ENCODE results near the gene EPAS1.

DNA sequence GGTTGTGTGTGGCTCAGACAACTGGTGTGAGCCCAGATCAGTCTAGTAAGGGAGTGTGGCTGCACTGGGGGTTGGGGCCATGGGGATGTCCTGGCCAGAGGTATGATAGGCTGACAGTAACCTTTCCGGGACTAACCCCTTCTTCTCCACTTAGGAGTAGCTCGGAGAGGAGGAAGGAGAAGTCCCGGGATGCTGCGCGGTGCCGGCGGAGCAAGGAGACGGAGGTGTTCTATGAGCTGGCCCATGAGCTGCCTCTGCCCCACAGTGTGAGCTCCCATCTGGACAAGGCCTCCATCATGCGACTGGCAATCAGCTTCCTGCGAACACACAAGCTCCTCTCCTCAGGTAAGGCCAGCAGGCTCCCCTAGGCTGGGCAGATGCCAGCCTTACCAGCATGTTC is 49.5 kb downstream of the EPAS1 start:
- TF ChIP-seq, protein P1, sequence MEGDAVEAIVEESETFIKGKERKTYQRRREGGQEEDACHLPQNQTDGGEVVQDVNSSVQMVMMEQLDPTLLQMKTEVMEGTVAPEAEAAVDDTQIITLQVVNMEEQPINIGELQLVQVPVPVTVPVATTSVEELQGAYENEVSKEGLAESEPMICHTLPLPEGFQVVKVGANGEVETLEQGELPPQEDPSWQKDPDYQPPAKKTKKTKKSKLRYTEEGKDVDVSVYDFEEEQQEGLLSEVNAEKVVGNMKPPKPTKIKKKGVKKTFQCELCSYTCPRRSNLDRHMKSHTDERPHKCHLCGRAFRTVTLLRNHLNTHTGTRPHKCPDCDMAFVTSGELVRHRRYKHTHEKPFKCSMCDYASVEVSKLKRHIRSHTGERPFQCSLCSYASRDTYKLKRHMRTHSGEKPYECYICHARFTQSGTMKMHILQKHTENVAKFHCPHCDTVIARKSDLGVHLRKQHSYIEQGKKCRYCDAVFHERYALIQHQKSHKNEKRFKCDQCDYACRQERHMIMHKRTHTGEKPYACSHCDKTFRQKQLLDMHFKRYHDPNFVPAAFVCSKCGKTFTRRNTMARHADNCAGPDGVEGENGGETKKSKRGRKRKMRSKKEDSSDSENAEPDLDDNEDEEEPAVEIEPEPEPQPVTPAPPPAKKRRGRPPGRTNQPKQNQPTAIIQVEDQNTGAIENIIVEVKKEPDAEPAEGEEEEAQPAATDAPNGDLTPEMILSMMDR (IDR thresholded peaks at IDR 0.05): no peak
- TF ChIP-seq POLR2A (IDR thresholded peaks at IDR 0.05): no peak

All from adrenal gland (tissue), 5 donors.